GM21825 (cell line): ENCODE data around the gene PICALM.

Experiments
- ATAC-seq: cut with Tn5 transposase; IDR thresholded peaks from one replicate; pipeline ENCODE4 v1.9.1; 2021; ENCODE audit warnings: mild to moderate bottlenecking, moderate library complexity; ENCODE audit not compliant: unreplicated experiment

Gene PICALM

DNA sequence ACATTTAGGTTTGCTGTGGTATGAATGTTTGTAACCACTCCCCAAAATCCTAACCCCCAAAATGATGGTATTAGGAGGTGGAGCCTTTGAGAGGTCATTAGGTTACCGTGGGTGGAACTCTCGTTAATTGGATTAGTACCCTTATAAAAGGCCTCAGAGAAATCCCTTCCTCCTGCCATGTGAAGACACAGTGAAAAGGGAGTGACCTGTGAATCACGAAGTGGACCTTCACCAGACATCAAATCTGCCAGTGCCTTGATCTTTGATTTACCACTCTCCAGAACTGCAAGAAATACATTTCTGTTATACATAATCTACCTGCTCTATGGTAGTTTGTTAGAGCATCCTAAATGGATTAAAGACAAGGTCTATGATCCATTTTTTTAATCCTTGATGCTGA is 12.6 kb upstream of the PICALM start:
- ATAC-seq, result no peak

DNA sequence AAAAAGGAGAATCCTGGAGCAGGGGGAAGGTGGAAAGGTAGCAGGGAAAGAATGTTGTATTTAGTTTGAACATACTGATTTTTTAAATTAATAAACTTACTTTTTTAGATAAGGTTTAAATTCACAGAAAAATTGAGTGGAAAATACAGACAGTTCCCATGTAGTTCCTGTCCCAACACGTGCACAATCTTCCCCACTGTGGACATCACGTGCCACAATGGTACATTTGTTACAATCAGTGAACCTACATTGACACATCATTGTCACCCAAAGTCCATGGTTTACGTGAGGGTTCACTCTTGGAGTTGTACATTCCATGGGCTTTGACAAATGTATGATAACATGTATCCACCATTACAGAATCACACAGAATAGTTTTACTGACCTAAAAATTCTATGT is 10.5 kb upstream of the PICALM start:
- no peak for ATAC-seq

DNA sequence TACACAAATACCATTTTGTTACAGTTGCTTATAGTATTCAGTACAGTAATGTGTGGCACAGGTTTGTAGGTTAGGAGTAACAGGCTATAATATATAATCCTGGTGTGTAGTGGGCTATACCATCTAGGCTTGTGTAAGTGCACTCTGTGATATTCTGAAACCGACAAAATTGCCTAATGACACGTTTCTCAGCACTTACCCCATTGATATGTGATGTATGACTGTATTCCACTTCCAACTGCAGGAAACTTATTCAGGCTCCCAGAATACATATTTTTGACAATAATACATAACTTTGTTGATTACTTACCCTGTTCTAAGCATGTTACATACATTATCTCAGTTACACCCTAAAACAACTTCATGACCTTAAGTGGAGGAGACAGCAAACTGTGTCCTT is 5.1 kb upstream of the PICALM start:
- ATAC-seq, result no peak

DNA sequence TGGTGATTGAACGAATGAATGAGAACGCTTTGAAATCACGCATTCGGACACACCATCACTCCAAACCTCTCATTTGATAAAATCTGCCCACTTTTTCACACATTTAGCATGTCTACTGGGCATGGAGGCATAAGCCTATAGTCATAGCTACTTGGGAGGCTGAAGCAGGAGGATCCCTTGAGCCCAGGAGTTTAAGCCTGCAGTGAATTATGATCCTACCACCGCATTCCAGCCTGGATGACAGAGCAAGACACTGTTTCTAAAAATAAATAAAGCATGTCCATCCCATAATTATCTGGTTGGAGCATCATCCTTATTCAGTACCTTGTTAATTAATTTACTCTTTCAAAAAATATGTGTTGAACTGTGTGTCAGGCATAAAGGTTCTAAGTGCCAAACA is 3.3 kb upstream of the PICALM start:
- no peak for ATAC-seq

DNA sequence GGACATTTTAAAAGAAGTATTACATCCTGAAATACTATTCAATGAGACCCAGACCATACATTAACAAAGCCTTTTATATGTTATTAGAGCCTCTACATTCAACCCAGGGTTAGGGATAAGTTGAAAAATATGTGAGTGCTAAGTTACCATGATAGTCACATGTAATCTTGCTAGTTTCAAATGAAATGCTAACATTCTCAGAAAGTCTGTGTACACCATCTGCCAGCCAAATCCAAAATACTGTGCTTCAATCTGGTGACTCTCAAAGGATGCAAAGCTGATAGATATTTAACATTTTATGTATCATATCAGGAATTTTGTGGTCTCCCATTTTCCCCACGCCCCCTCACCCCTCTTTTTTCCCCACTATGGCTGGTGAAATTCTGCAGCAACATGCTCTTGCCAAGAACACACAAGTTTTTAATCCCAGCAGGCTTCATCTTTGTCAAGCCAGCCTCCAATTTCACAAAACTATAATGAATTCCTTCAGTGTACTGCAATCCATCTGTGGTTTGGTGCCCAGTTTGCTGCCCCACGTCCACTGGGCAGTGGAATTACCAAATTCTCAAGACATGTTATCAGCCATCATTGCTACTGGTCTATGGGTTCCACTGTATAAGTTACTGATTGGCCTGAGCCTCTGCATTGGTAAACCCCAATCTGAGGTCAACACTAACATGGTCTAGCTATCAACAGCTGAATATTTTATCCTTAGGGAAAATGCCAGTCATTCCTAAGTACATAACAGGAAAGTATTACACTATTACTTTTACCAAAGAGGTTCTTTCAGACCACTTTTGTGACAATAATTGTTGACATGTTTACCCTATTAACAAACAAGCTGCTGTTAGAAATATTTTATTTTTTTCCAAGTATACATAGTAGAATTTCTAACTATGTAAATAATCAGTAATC is 1.5 kb upstream of the PICALM start:
- ATAC-seq, result no peak

DNA sequence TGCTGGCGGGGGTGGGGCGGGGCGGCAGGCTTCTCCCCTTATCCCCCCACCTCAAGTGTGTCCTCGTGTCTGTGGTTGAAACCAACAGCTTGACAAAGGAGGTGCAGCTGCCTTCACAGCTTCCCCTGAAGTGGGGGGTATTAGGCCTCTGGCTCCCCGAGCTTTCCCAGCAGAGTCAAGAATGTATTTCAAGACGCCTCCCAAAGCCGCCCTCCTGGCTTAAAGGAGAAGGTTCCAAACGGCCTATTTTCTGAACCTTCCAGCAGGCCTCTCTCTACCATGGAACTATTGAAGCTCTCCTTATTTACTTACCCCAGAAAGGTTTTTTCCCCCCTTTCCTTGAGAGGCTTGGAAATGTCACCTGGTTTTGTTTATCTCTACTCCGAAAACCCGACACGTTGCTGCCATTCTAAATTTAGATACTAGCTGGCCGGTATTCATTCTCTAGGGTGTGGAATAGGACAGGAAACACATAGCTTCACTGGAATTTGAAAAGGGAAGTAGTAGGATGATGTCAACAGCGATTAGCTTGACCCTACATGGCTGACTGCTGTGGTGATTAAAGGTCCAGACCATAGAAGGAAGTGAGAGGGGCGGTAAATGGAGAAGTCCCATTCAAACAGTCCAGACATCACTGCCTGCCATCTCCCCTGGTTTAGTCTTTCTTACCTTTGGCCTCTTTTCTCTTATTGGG is 671 bp upstream of the PICALM start:
- ATAC-seq, result peak; percentile 20

DNA sequence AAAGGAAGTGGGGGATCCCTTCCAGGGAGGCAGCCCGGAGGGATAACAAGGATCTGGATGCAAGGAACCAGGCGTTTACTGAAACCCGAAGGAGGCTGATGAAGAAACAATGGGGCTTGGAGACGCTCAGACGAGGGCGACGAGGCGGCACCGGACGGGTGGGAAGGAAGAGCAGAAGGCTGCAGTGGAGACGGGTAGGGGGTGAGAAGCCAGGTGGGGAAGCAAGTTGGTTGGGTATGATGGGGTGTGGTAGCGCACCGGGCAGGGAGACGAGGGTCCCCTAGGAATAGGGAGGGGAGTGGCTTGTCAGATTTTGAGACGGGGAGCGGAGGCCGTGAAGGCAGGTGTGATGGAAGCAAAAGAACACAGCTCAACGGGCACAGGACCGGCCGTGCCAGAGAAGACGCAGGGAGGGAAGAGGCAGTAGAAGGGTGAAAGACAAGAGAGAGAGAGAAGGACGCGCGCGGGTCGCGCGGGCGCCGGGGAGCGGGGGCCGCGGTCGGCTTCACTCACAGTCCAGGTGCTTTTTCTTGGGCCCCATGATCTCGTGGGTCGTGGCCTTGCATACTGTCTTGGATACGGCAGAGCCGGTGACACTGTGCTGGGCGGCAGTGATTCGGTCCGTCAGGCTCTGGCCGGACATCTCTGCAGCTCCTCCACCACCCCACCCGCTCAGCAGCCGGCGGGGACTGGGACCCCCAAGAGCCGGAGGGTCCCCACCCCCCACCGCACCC is 579 bp downstream of the PICALM start:
- ATAC-seq, result peak; percentile 16

DNA sequence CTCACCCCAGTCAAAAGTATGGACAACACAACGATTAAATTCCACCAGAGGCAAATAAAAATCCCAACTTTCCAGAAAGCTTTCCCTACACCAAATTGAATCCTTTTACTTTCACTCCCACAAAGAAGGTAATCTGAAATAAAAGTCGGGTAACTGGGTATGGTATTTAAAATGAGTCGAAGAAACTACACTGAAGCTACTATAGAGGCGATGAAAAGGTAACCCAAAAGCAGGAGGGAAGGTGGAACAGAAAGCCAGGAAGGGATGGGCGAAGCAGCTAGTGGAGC is 1.1 kb downstream of the PICALM start:
- ATAC-seq, result no peak

DNA sequence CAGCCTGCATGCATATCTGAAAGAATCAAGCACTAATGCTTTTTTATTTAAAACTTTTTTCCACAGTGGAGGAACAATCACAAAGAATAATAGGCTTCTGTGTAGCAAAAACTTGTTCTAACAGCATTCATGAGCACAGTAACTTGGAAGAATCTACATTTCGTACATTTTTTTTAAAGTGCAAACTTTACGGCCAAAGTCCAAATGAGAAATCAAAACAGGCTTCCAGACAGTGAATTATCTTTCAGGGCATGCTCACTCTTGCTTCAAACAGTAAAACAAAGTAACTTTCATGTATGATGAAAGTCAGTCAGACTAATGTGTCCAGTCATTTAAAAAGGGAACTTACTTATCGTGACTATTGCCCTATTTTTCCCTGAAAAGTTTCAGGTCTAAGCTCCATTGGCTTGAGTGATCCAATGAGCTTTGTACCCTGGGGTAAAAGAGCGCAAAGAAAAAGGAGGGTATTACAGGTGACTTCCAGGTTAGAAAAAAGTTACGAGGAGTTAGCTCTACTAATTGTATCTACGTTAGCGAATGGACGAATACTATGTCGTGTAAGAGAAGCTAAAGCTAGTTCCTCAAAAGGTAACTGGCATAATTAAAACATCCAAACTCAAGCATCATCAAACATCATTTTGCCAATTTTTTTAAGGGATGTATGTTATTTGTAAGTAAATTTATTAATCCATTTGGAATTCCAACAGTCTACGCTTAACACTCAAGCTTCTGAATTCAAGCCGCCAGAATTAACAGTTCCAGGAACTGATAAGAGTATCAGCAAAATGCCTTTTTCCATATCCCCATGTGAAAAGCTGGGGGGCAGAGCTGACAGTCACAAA is 1.7 kb downstream of the PICALM start:
- no peak for ATAC-seq

DNA sequence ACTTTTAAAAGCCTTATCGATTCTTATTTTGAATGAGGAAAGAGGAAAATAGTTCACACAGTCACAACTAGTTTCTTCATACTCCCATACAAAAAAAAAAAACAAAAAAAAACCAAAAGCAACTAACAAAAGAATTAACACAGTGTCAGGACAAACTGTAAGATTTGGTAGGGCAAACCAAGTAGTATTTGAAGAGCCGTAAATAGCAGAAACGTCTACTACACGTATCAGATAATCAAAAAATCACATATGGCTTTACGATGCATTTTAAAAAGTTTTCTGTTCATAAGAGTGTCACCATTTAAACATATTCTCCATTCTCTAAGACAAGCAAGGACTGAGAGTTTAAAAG is 2.3 kb downstream of the PICALM start:
- no peak for ATAC-seq

DNA sequence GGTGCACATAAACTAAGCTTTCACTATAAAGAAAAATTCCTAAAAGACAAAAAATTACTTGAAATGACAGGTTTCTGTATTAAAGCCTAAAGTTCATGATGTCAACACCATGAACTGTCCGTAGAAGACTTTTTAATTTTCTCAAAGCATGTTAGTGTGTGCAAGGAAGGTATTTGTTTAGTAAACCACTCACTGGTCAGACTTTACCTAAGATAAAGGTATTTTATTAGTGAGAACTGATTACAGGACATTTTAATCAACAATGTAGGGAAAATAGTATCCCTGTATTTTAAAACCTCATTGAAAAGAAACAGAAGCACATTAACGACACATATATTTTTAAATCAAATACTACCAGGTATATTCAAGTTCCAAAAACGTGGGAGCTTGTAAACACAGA is 2.9 kb downstream of the PICALM start:
- no peak for ATAC-seq

DNA sequence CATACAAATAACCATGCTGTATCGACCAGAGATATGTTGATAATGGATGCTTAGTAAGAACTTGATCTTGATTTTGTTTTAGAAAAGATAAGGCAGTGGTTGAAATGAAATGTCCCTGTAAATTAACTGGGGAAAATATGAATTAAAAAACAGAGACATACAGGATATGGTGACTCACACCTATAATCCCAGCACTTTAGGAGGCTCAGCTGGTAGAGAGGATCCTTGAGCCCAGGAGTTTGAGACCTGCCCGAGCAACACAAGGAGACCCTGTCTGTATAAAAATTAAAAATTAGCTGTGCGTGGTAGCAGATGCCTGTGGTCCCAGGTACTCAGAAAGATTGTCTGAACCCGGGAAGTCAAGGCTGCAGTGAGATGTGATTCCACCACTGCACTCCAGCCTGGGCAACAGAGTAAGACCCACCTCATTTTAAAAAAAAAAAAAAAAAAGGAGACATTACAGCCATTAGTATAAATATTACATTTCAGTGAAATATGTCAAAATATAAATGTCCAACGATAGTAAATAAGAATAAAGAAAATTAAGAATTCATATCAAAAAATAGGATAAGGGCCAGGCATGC is 4.6 kb downstream of the PICALM start:
- ATAC-seq, result no peak

DNA sequence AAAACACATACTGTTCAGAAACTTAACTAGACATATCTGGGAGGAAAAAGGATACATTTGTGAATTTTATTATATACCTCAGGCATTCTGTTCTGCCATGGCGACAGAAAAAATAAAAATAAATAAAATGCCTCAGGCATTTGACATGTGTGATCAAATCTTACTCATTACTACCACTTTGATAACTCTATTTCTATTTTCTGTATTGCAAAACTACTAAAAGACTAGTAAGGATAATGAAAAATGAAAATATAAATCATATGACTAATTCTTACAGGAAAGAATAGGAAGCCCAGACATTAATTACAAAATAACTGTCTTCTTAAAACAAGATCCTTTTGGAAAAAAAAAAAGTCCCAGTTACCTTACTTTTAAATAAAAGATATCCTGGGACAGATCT is 5.3 kb downstream of the PICALM start:
- ATAC-seq, result no peak

DNA sequence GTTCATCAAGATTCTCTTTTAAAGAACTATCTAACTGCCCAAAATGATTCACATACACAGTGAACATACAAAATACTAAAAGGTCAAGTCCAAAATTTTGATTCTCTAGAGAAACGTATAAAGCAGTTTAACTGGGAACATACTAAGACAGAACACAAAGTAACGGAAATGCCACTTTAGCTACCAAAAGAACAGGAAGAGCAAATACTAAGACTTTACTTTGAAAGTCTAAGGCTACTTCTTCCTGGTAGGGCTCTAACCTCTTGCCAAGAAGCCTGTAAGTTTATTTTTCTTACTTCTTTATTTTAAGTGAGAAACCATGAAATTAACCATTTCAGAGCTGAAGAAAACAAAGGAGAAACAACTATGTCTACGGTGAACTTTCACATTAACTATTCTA is 6.2 kb downstream of the PICALM start:
- no peak for ATAC-seq

DNA sequence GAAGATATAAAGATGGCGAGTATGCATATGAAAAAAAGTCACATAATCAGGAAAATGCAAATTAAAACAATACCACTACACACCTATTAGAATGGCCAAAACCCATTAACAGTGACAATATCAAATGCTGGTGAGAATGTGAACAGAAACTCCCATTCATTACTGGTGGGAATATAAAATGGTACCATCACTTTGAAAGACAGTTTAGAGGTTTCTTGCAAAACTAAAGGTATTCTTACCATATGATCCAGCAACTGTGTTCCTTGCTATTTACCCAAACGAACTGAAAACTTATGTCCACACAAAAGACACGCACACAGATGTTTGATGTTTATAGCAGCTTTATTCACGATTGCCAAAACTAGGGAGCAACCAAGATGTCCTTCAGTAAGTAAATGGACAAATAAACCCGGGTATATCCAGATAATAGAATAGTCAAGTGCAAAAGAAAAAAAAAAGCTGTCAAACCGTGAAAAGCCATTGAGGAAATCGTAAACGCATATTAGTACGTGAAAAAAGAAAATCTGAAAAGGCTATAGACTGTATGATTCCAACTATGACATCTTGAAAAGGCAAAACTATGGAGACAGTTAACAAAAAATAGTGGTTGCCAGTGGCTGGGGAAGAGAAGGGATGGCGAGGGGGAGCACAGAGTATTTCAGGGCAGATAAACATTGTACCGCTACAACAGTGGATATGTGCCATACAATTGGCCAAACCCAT is 7.2 kb downstream of the PICALM start:
- no peak for ATAC-seq

DNA sequence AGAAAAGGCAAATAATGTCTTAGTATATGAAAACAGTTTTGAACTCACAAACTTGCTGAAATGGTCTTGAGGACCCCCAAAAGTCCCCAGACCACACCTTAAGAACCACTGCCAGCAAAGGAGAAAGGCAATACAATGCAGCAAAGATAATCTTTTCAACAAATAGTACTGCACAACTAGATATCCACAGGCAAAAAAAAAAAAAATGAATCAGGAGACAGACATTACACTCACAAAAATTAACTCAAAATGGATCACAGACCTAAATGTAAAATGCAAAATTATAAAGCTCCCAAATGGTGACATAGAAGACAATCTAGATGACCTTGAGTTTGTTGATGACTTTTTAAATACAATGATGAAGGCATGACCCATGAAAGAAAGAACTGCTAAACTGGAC is 8.3 kb downstream of the PICALM start:
- no peak for ATAC-seq

DNA sequence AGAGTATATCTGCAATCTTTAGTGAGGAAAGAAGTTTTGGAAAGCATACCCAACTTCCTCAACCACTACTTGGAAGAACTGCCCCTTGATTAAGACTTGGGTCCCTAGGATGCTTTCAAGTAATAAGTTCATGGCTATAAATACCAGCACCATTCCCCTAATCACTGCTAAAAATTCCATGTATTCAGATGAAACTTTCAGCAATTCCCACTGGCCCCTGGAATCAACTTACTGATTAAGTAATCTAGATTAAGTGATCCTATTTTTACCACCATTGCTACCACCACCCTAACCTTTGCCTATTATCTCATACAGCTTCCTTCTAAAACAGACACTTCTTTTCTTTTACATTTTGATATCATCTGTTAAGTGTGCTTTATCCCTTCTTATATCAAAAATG is 10.5 kb downstream of the PICALM start:
- ATAC-seq, result no peak

DNA sequence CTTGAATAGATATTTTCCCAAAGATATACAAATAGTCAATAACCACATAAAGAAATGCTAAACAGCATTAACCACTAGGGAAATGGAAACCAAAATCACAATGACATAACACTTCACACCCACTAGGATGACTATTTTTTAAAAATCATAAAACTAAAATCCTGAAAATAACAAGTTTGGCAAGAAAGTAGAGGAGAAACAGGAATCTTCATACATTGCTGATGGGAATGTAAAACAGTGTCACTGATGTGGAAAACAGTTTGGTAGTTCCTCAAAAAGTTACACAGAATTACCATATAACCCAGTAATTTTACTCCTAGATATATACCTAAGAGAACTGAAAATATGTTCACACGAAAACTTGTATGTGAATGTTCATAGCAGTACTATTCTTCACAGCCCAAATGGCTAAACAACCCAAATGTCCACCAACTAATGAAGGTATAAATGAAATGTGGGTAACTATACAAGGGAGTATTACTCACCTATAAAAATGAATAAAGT is 12.5 kb downstream of the PICALM start:
- no peak for ATAC-seq

DNA sequence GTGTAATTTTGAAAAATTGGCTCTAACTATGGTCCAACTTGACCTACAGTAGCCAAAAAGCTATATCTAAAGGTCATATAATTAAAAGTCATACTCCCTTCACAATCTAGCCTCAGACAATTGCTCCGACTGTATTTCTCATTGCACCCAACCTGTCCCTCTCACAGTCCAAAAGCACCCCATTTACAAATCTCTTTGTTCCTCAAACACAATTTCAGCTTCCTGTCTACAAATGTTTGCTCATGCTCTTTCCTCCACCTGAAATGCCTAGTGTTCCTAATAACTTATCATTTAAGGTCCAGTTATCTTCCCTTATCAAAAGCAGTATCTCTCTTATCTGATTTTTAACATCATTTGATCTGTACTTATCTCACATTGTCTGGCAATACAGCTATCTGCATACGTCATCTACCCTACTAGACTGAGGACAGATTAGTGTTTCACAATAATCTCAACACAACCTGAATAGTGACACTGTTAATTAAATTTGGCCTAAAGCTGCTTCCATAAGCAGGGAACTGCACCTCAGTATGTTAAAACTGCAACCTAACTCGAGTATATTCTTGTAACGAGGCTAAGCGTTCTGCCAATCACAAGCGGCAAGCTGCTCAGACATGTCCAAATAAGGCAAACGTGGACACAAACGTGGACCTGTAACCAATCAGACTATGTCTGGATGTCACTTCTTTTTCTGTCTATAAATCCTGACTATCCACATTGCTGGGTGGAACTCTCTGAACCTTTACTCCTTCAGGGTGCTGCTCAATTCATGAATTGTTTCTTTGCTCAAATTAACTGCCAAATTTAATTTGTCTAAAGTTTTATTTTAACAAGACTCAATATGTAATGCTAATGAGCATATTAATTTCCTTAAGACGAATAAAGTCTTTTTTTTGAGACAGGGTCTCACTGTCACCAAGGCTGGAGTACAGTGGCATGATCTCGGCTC is 15.9 kb downstream of the PICALM start:
- ATAC-seq, result no peak
